Occipital lobe (tissue), 2 donors: ENCODE measurements around the gene XCR1. TPM values are rescaled to one million over a fixed set of nuclear protein-coding genes. Genes with fewer than 3 reads are reported as not detected.
"Not testable (repeated sequence)": the region's sequence is repeated elsewhere in the genome, so short reads cannot be mapped to it uniquely, and the experiment has no call there.

Experiments used
- DNase-seq: peaks from one replicate; lab custom pipeline; 2025; lab: John Stamatoyannopoulos, UW
- total RNA-seq: library from RNA; depleted of rRNA; stranded (reverse); fragments of >200 nt; gene quantifications from one replicate; pipeline ENCODE4 v1.2.3, GENCODE V29; 2014

Gene XCR1
- total RNA-seq, 1 donor from 2014 or later, result not detected

DNA sequence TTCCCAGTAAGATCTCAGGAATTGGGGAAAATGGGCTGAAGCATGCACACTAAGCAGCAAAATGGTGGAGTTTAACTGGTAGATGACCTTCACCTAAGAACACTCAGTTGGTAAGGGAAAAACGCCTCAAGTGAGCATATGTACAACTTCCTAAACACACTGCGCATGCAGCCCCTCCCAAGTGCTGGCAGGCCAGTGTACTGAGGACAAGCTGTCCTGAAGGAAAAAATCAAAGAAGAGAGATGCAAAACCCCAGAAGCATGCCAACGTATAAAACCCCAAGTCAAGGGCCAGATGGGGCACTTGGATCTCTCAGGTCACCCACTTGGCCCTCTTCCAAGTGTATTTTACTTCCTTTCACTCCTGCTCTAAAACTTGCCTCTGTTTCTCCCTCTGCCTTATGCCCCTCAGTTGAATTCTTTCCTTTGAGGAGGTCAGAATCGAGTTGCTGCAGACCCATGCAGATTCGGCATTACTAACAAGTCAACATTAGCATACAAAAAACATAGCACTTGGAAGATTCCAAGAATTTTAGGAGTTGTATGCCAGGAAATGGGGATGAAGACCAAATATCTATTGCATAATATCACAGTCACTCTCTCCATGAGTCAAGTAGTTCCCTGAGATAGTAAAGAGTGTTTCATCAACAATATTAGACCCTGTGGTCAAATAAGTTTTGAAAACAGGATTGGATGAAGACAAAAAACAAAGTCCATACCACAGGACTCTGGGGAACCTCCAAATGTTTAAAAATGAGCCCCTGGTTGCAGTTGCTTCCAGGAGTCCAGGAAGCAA, 20.8 kb downstream of the XCR1 start:
- DNase-seq, result no peak

DNA sequence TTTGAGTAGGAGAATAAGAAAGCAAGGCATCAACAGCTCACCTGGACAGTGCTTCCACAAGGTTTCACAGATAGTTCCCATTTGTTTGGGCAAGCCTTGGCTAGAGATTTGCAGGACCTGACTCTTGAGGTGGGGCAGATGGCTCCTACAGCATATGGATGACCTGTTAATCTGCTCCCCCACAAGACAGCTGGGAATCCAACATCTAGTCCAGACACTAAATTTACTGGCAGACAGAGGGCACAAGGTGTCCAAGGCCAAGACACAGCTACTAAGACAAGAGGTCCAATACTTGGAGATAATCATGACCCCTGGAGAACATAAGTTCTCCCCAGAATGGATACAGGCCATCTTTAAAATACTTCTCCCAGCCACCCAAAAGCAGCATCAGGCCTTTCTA, 23.6 kb downstream of the XCR1 start:
- DNase-seq, result not testable (repeated sequence)

DNA sequence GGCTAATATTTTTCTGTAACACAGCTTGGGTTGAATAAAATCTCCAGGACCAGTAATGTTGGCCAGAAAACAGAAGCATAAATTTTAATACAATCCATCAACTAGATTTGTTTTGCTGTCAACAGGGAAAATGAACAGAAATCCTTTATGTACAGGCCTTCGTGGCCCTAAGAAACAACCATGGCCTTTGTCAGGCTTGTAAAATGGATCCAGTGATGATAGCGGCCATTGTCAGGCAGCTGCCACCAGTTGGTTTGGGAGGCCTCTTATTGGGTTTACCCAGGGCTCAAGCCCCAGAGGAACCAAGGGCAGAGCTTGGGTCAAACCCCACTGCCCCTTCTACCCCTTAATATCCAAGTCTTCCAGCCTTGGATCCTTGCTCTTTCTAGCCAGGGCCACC, 26.1 kb downstream of the XCR1 start:
- DNase-seq, result no peak

DNA sequence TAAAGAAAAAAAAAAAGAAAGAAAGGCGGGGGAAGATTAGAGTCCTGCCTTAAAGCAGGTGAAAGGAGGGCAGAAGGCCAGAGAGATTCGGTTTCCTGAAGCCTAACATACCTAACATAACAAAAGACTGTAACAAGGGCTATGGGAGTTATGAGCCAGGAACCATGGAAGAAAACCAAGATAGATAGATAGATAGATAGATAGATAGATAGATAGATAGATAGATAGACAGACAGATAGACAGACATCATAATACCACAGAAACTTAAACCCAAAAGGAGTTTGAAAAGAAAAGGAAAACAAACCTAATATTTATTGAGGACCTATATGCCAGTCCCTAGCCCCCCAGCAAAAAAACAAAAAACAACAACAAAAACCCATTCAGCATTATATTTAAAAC, 29.3 kb downstream of the XCR1 start:
- DNase-seq, result no peak

DNA sequence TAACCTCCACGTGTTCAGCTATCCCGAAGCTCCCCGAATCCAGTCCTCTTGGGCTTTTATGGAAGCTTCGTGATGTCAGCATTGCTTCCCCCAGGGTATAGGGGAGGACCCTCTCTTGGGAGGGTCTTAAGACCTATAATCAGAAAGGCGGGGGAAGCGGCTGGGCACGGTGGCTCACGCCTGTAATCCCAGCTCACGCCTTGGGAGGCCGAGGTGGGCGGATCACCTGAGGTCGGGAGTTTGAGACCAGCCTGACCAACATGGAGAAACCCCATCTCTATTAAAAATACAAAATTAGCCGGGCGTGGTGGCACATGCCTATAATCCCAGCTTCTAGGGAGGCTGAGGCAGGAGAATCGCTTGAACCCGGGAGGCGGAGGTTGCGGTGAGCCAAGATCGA, 29.8 kb downstream of the XCR1 start:
- not testable (repeated sequence) for DNase-seq

DNA sequence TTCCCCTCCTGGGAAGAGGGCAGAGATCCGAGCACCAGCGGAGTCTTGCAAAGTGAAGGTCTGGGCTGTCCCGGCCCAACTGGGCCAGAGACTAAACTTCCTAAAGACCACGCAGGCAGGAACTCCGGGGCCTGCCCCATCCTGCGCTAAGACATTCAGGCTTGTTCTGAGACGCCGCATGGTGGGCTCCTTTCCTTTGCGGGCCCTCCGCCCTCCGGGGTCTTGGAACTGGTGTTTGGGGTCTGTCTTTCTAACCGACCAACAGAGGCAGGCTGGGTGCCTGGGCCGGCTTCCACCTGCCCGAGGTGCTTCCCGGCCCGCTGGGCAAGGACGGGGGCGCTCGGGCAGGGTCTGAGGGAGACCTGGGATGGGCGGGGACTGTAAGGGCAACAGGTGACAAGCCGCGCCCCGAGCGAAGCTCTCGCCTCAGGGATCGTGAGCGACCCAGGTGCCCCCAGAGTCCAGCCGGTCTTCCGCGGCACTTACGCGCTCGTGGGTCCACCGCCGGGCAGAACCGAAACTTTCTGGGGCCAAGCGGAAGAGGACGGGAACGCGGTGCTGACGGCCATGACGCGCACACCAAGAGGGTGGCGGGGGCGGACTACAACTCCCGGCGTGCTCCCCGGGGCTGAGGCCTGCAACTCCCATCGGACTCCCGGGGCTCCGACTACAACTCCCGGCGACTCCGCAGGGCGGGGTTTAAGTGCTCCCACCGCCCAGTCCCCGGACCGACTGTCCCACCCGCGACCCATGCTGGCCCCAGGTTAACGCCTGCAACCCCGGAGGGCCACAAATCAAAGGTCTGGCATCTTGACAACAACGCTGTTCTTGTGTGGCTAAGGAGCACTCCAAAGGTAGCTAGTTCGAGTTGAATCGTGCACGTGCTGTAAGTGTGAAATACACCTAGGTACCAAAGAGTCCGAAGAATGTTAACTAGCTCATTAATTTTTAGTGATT, 31.8 kb downstream of the XCR1 start, which contains the start of gene FYCO1:
TSS of gene FYCO1 (minus strand) at position 589 of the 957 bp plus-strand sequence. CDS start 10,914 bp downstream, outside the sequence.
- peak; percentile 92 for DNase-seq

DNA sequence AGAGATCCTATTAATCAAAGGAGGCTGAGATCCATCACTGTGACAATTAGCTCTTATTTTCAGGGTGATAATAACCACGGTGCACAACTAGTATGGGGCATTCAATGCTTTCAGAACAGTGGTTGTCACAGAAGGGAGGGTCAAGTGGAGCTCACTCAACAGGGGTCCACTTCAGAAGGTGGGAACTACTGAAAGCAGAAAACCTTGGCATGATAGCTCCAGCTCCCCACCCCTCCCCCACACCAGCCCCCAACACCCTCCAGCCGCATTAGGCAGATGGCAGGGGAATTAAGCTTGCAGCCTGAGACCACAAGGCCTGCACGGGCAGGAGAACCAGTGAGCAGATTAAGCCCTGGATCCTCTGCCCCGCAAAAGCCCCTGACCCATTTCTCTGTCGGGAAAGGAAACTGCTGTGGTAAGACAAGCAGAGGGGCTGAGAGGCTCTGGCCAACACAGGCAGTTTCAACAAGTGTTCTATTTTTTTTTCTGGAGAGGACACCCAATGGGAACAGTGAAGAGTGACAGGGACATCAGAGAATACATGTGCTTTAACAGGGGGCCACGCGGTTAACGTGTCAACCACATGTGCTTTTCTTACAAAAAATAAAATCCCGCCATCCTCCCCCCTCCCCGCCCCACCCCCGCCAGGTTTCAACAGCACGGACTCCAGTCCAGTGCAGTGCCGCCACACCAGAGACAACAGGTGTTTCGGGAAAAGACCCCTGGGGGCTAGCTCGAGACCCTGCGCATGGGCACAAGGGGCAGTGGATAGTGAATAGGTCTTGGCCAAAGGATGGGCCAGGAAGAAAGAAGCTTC, 32.7 kb downstream of the XCR1 start:
- DNase-seq, result no peak

DNA sequence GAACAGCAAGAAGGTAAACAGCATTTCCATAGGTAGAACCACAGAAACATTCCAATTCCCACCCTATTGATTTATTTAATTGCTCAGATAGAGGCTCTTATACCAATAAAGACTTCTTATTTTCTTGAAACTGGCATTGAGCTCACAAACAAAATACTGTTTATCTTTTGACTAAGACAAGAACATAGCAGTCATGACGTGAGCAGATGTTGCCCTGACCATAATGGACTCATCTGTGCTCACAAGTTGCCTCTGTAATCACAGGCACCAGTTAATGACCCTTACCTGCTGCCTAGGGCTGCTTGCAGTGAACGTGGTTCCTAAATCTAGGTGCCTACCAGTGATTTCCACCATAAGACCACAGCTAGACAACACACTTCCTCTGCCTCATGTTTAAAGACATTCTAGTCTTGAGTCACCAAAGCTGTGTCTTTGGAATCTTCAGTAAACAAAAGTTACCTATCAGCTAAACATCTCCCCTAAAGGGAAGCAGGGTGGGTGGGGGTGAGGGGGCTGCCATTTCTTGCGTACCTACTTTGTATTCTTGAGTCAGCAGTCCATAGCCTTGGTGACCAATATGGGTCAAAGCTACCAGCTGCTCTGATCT, 33.8 kb downstream of the XCR1 start:
- DNase-seq, result no peak

DNA sequence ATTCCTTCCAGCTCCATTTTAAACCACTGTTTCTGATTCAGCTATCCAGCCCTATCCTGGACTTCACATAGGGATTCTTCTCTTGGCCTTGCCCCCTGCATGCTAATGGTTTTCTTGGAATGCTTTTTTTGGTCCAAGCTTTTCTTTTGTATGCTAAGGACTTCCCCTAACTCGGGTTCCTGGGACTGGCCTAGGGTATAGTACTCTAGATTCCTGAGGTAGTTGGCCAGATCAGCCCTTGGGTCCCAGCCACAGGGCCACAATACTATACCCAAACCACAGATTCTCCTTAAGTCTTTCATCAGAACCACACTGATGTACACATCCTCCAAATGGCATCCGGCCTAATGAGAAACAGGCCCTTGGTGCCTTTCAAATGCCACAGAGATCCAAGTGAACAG, 34.5 kb downstream of the XCR1 start:
- no peak for DNase-seq

DNA sequence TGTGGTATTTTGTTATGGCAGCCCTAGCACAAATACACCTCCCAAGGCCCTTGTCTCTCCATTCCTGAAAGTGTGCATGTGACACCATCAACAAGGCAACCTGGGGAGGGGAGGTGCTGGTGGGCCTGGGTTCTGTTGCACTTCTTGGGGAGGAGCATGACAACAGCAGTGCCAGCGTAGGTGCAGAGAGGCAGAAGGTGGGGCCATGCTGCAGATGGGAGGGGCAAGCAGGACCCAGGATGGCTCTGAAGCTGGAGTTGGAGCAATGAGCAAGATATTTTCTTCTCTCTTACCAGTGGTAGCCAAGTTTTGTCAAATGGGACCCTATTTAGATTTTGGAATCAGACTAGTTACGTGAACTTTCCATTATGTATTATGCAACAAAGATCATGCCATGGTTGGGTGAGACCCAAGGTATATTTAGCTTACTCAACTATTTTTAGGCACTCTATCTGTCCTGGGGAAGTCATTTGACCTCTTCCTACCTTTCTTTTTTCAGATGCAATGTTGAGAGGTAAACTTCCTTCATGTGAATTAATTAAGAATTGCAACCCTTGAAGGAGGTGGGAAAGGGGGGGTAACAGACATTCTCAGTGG, 35.1 kb downstream of the XCR1 start:
- DNase-seq, result no peak

DNA sequence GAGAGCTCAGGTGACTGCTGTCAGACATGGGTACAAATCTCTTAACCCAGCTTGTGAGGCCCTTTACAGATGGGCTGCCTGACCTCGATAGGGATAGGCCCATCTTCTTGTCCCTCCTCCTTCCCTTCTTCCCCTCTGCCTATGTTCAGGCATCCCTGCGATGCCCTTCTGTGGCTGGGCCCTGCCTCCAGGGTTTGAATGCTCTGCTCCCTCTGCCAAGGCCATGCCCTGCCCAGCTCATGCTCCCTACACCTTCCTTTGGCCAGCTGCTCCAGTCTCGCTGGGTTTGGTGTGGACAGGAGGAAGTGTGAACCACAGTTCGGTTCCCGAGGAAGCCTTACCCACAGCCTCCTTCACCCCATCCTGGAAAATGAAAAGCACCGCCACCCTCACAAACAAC, 35.9 kb downstream of the XCR1 start:
- no peak for DNase-seq

DNA sequence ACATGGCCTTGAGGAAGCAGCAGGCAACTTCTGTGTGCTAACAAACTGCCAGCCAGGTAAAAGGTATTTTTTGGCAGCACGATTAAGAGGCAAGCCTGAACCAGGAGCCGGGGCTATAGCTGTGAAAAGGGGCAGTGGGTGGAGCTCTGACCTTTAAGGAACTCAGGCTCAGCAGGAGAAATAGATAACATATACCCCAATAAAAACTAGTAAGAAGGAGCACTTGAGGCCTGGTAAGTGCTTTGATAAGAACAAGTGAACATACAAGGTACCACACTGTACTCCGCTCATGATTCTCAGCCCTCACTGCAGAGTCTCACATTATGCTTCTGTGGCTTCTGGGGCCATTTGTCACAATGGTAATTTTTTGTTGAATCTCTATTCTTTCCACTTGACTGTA, 37.1 kb downstream of the XCR1 start:
- no peak for DNase-seq

DNA sequence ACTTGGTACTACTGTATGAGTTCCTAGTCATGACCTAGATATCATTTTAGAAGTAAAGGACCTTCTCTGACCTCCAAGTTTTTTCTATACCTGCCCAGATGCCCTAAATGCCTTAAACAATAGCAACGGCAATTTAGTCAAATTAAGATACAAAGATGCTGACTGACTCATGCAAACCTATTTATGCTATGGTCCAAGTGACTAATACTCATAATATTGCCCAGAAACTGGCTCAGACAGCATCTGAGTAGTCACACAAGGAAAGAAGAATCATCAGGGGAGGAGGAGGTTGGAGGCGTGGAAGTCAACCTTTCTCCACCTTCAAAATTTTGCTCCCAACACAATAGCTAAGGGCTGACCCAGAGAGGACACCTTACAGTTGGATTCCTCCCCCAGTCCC, 38.5 kb downstream of the XCR1 start:
- no peak for DNase-seq

DNA sequence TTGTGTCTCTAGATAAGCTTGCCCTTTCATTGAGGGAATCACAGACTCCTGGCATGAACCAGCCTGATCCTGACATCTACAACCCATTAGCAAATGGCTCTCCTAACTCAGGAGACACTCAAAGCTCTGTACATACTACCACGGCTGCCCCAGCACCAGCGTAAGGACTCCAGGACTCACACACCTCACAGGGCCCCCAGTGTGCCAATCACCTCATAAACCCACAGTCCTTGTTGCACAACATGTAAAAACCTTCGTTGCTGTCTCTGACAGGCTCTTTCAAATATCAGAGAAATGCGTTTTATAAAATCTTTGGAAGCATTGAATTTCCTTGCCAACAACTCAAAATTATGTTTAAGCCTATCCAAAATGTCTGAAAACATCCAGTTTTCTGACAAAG, 38.9 kb downstream of the XCR1 start:
- DNase-seq, result no peak

DNA sequence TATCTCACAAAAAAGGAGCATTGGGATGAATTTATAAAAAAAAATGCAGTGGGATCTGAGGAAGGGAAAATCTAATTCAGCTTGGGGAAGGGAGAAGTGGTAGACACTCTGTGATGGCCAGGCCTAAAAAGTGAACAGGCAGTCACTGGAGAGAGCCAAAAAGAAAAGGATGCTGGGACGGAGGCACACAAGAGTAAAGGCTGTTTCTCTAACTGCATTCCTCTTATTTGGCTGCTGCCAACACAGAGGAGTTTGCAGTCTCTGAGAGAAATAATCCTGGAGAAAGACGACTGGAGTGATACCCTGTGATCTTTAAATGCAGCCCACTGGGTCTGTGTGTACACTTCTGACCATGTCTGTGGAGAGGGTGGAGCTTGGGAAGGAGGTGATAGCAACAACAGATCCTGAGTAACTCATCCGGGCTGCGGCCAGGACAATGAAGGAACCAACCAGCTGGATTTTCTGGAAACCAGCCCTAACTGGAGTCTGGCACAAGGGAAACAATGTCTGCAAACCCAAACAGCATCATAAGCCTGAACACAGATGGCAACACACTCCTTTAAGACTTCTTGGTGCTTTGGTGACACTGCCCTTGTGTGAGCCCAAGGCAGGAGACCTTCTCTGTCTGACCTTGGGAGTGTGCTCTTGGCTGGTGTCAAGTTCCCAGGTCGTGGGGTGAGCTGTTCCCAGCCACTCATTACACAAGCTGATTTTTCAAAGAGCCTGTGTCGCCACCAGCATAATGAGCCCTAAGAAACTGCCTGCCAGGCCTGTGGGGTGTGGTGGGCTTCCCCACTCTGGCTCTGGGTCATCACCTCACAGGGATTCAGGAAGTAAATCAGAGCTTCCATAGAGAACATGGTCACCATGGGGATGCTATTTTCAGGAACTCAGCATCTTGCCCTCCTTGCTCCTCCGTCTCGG, 39.7 kb downstream of the XCR1 start:
- peak; percentile 13 for DNase-seq

DNA sequence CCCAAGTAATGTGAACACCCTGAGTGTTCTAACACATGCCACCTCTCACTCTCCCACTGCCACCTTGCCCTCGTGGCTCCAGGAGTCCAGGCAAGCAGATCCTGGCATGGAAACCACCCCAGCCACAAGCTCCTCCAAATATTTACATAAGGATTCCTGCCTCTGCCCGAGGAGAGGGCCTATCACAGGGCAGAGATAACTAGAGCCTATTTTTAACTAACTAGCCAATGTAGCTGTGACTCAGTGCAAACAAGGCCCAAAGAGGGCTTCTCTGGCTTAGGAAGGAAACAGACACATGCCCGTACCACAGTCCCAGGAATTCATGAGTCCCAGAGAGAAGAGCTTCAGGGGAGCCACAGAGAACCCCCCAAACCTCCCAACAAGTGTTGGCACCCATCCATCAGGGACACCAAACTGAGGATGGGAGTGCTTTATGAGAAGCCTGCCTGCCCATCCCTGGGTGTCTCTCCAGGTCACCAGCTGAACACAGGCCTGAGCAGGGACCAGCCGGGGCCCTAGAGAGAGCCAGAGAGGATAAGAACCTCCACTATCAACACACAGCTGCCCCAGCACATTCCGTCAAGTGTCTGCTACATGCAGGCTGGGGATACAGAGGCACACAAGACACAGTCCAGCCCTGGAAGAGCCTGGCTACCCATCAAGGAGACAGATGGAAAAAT, 40.8 kb downstream of the XCR1 start:
- DNase-seq, result no peak

DNA sequence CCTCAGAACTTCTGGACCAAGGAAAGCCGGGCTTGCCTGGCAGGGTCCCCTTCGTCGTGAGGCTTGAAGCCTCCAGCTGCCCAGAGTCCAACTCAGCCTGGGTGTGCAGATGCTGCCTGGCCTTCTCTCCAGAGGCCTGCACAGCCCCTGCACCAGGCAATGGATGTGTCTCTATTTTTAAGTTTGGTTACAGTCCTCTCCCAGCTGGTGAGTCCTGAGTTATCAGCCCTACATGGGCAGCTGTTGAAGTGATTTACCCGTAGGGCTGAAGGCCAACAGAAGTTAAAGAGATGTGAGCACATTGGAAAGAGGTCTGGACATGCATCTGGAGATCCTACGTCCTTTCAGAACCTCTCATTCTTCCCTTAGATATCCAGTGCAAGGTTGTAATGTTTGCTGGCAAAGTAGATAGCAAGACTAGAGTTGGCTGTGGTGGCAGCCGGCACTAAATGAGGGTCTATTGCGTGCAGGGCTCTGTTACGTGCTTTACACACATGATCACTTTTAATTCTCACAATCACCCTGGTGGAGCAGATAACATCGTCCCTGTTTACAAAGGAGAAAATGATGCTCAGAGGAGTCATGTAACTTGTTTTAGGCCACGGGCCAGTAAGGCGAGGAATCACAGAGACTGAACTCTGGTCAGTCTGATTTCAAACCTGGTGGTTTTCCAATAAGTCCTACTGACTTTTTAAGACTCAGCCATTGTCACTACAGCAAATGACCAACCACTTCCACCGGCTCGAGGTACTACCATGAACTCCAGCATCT, 41.6 kb downstream of the XCR1 start:
- no peak for DNase-seq
